PFSK-1 (cell line): Measurements from ENCODE around the gene SLC28A1.

Experiments used
- FOXP2 ChIP-seq: optimal IDR thresholded peaks from 2 replicates; pipeline ENCODE3; 2011; ENCODE audit warnings: borderline replicate concordance, control low read depth, inconsistent platforms; ENCODE audit not compliant: insufficient read depth; ENCODE audit errors: extremely low read length, extremely low read depth
- POLR2AphosphoS5 ChIP-seq: IDR thresholded peaks from 2 replicates; pipeline ENCODE4 v1.6.1; 2012; ENCODE audit warnings: low read depth, mild to moderate bottlenecking, control low read depth, low read length, moderate library complexity
- REST ChIP-seq, 2 experiments: IDR thresholded peaks; 2 replicates each; pipeline versions ENCODE4 v1.6.1 to v1.8.0; 2011 to 2012; ENCODE audit warnings: low read depth in 2 of 2, low read length in 2 of 2, control low read depth in 1 of 2, inconsistent platforms in 1 of 2, mild to moderate bottlenecking in 1 of 2, moderate library complexity in 1 of 2; ENCODE audit not compliant: insufficient read depth in 1 of 2
- SIN3A ChIP-seq: IDR thresholded peaks from 2 replicates; pipeline ENCODE4 v1.6.1; 2012; ENCODE audit warnings: mild to moderate bottlenecking, low read length, moderate library complexity, borderline replicate concordance; ENCODE audit not compliant: insufficient read depth
- TAF1 ChIP-seq: IDR thresholded peaks from 2 replicates; pipeline ENCODE4 v1.6.1; 2012; ENCODE audit warnings: low read length, control low read depth, borderline replicate concordance; ENCODE audit not compliant: insufficient read depth

GRCh38 chr15:84968301-84968700 lies 83.8 kb downstream of the SLC28A1 start:
- TF ChIP-seq POLR2AphosphoS5 (no peak), REST (IDR thresholded peaks at IDR 0.05; ENCODE audit: insufficient read depth in 1 of 2, low read depth in 2 of 2, low read length in 2 of 2) (no peak), FOXP2 (no peak), SIN3A (no peak), TAF1 (no peak)
